Activated naive CD8-positive, alpha-beta T cell treated with anti-CD3 and anti-CD28 coated beads, Interleukin-2, amount 50 U/mL, for 24 hours (primary cell): ENCODE results near the gene RNF123.
"Not testable (repeated sequence)": the region's sequence is repeated elsewhere in the genome, so short reads cannot be mapped to it uniquely, and the experiment has no call there.

Experiments
- ATAC-seq: fragments of 150-1000 bp; cut with Tn5 transposase; one replicate; pipeline ENCODE4 v1.10.0; 2021
- DNase-seq: peaks from one replicate; pipeline ENCODE4 v3.0.0; 2021
- H3K27ac Mint-ChIP-seq: one replicate; pipeline ENCODE4 v1.8.0; 2021; ENCODE audit warnings: mild to moderate bottlenecking, mixed read lengths
- H3K27me3 Mint-ChIP-seq: one replicate; pipeline ENCODE4 v1.8.0; 2021; ENCODE audit warnings: mixed read lengths
- H3K36me3 Mint-ChIP-seq: one replicate; pipeline ENCODE4 v1.8.0; 2021; ENCODE audit warnings: low read depth, mixed read lengths
- H3K4me1 Mint-ChIP-seq: one replicate; pipeline ENCODE4 v1.8.0; 2021; ENCODE audit warnings: mixed read lengths
- H3K4me3 Mint-ChIP-seq: one replicate; pipeline ENCODE4 v1.8.0; 2021; ENCODE audit warnings: mild to moderate bottlenecking, moderate library complexity, mixed read lengths
- H3K9me3 Mint-ChIP-seq: one replicate; pipeline ENCODE4 v1.8.0; 2021; ENCODE audit warnings: mixed read lengths

The RNF123 gene

DNA sequence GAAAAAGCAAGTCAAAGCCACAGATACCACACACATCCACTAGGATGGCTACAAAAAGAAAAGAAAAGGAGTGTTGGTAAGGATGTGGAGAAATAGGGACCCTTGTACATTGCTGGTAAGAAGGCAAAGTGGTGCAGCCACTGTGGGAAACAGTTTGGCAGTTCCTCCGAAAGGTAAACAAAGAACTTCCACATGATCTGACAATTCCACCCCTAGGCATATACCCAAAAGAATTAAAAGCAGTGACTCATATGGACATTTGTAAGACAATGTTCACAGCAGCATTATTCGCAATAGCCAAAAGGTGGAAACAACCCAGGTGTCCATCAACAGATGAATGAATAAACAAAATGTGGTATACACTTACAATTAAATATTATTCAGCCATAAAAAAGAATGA lies 56.6 kb downstream of the RNF123 start:
- Mint-ChIP-seq H3K27ac (no peak overlapping the region), H3K4me3 (no peak overlapping the region), H3K9me3 (no peaks in the 10 kb centered on the region), H3K27me3 (no peaks in the 10 kb centered on the region), H3K4me1 (no peaks in the 10 kb centered on the region), H3K36me3 (peaks cover 16% of the 10 kb centered on the region)
- ATAC-seq, result no peak
- no peak for DNase-seq

DNA sequence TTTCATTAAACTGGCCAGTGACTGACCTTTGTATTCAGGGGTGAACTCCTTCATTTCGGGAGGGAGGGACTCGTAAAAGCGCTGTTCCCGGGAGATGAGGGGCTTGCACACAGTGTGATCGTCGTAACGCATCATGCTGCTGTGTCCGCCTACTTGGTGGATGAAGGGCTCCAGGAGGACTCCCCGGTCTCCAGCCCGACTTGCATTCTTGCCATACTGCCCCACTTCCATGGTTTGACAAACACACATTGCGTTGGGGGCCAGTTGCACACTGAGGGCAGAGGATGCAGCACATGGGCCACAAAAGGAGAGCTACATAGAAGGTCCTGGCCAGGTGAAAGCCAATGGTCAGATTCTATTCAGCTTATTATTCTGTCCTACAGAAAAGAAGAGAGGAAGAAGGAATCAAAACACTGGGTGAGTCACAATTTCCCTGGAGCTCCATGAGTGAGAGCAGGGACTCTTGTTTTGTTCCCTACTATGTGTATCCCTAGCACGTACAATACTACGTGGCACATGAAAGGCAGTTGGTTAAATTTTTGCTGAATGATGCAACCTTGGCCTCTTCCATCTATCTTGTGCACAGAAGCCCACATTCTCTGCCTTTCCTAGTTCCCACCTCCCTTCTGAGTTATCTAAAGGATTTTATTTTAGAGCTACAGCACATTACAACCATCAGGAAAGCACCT lies 58.6 kb downstream of the RNF123 start:
- no peaks in the 10 kb centered on the region for H3K27me3 Mint-ChIP-seq
- H3K4me1 Mint-ChIP-seq, result no peaks in the 10 kb centered on the region
- H3K27ac Mint-ChIP-seq, result no peak overlapping the region
- H3K9me3 Mint-ChIP-seq, result no peaks in the 10 kb centered on the region
- DNase-seq (no peak), ATAC-seq (no peak)
- H3K36me3 Mint-ChIP-seq, result peaks cover 16% of the 10 kb centered on the region
- no peak overlapping the region for H3K4me3 Mint-ChIP-seq

DNA sequence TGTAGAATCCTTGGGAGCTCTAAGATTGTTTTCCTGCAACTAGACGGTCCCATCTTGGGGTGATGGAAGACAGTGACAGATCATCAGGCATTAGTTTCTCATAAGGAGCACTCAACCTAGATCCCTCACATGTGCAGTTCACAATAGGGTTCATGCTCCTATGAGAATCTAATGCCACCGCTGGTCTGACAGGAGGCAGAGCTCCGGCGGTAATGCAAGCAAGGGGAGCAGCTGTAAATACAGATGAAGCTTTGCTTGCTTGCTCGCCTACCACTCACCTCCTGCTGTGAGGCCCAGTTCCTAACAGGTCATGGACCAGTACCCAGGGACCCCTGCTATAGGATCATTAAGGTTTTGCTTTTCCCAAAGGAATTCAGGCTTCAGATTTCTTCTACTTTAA lies 59.5 kb downstream of the RNF123 start:
- H3K27ac Mint-ChIP-seq, DNase-seq: not testable (repeated sequence)
- peaks cover 18% of the 10 kb centered on the region for H3K36me3 Mint-ChIP-seq

GRCh38 chr3:49750056-49750455 lies 60.7 kb downstream of the RNF123 start:
- Mint-ChIP-seq H3K36me3 (peaks cover 14% of the 10 kb centered on the region), H3K9me3 (no peaks in the 10 kb centered on the region), H3K4me3 (no peak overlapping the region), H3K27ac (no peak overlapping the region), H3K27me3 (no peaks in the 10 kb centered on the region), H3K4me1 (peaks cover 2% of the 10 kb centered on the region)
- DNase-seq (no peak), ATAC-seq (no peak)

More for the DNA sequence above, 59.5 kb downstream of the RNF123 start:
- H3K9me3 Mint-ChIP-seq, H3K4me3 Mint-ChIP-seq, ATAC-seq, H3K4me1 Mint-ChIP-seq, H3K27me3 Mint-ChIP-seq: not testable (repeated sequence)

GRCh38 chr3:49751501-49751900 lies 62.1 kb downstream of the RNF123 start:
- Mint-ChIP-seq H3K27me3 (no peaks in the 10 kb centered on the region), H3K4me1 (peaks cover 4% of the 10 kb centered on the region), H3K4me3 (no peak overlapping the region), H3K36me3 (peaks cover 13% of the 10 kb centered on the region), H3K27ac (no peak overlapping the region), H3K9me3 (no peaks in the 10 kb centered on the region)
- no peak for ATAC-seq
- DNase-seq, result no peak

- Mint-ChIP-seq H3K9me3 (no peaks in the 10 kb centered on the region), H3K27ac (no peak overlapping the region), H3K4me3 (no peak overlapping the region), H3K27me3 (no peaks in the 10 kb centered on the region), H3K4me1 (peaks cover 6% of the 10 kb centered on the region), H3K36me3 (peaks cover 10% of the 10 kb centered on the region)
- ATAC-seq (no peak), DNase-seq (no peak)
These were observed 65.2 kb downstream of the RNF123 start for GRCh38 chr3:49754536-49754935.

- Mint-ChIP-seq H3K9me3 (no peaks in the 10 kb centered on the region), H3K27me3 (no peaks in the 10 kb centered on the region), H3K4me1 (peaks cover 8% of the 10 kb centered on the region), H3K4me3 (no peak overlapping the region), H3K27ac (no peak overlapping the region), H3K36me3 (peaks cover 6% of the 10 kb centered on the region)
- ATAC-seq (no peak), DNase-seq (no peak)
These were observed 66.7 kb downstream of the RNF123 start for GRCh38 chr3:49756036-49756435.

- DNase-seq (no peak), ATAC-seq (no peak)
- no peak overlapping the region for H3K4me3 Mint-ChIP-seq
- peaks cover 6% of the 10 kb centered on the region for H3K36me3 Mint-ChIP-seq
- no peak overlapping the region for H3K27ac Mint-ChIP-seq
- H3K27me3 Mint-ChIP-seq, result no peaks in the 10 kb centered on the region
- H3K4me1 Mint-ChIP-seq, result peaks cover 8% of the 10 kb centered on the region
- no peaks in the 10 kb centered on the region for H3K9me3 Mint-ChIP-seq
These were observed 67.8 kb downstream of the RNF123 start for GRCh38 chr3:49757197-49757596.

GRCh38 chr3:49759226-49759625 lies 69.9 kb downstream of the RNF123 start:
- DNase-seq, result no peak
- no peak for ATAC-seq
- Mint-ChIP-seq H3K9me3 (no peaks in the 10 kb centered on the region), H3K4me1 (peaks cover 8% of the 10 kb centered on the region), H3K27me3 (no peaks in the 10 kb centered on the region), H3K27ac (no peak overlapping the region), H3K4me3 (no peak overlapping the region), H3K36me3 (peaks cover 7% of the 10 kb centered on the region)

DNA sequence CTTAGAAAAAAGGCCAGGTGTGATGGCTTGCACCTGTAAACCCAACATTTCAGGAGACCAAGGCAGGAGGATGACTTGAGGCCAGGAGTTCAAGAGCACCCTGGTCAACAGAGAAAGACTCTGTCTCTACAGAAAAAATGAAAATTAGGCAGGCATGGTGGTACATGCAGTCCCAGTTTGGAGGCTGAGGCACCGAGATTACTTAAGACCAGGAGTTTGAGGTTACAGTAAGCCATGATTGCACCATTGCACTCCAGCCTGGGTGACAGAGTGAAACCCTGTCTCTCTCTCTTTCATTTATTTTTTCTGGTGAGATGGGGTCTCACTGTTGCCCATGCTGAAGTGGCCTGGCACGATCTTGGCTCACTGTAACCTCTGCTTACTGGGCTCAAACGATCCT lies 72.3 kb downstream of the RNF123 start:
- no peaks in the 10 kb centered on the region for H3K9me3 Mint-ChIP-seq
- H3K27me3 Mint-ChIP-seq, result no peaks in the 10 kb centered on the region
- DNase-seq (no peak), ATAC-seq (no peak)
- H3K27ac Mint-ChIP-seq, result no peak overlapping the region
- peaks cover 4% of the 10 kb centered on the region for H3K4me1 Mint-ChIP-seq
- H3K4me3 Mint-ChIP-seq, result no peak overlapping the region
- H3K36me3 Mint-ChIP-seq, result peaks cover 7% of the 10 kb centered on the region

GRCh38 chr3:49763981-49764380 lies 74.6 kb downstream of the RNF123 start:
- H3K4me1 Mint-ChIP-seq, result peaks cover 9% of the 10 kb centered on the region
- DNase-seq (no peak), ATAC-seq (no peak)
- no peaks in the 10 kb centered on the region for H3K27me3 Mint-ChIP-seq
- H3K36me3 Mint-ChIP-seq, result peaks cover 7% of the 10 kb centered on the region
- H3K27ac Mint-ChIP-seq, result no peak overlapping the region
- no peaks in the 10 kb centered on the region for H3K9me3 Mint-ChIP-seq
- H3K4me3 Mint-ChIP-seq, result no peak overlapping the region

DNA sequence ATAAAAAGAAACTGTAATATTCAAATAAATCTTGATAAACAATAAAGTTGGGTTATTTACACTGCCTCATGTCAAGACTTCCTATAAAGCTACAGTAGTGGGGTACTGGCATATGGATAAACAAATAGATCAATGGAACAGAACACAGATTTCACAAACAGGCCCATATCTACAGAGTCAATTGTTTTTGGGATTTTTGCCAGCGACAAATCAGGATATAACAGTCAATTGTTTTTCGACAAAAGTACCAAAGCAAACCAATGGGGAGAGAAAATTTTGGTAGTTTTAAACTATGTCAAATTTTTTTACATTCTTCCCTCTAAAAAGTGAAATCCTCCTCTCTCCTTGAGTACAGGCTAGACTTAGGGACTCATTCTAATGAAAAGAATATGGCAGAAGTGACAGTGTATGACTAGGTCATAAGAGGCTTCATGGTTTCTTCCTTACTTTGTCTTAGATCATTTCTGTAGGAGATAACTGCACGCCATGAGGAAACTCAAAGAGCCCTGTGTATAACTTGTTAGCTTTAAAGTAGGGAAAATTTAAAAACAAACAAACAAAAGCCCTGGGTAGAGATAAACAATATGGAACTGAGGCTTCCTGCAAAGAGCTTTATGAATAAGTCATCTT lies 80.0 kb downstream of the RNF123 start:
- peaks cover 20% of the 10 kb centered on the region for H3K4me1 Mint-ChIP-seq
- ATAC-seq (peak; percentile 54), DNase-seq (no peak)
- H3K4me3 Mint-ChIP-seq, result no peak overlapping the region
- H3K27ac Mint-ChIP-seq, result no peak overlapping the region
- H3K27me3 Mint-ChIP-seq, result no peaks in the 10 kb centered on the region
- H3K9me3 Mint-ChIP-seq, result no peaks in the 10 kb centered on the region
- H3K36me3 Mint-ChIP-seq, result peaks cover 11% of the 10 kb centered on the region

GRCh38 chr3:49769926-49770325 lies 80.6 kb downstream of the RNF123 start:
- no peaks in the 10 kb centered on the region for H3K27me3 Mint-ChIP-seq
- DNase-seq (no peak), ATAC-seq (no peak)
- no peak overlapping the region for H3K4me3 Mint-ChIP-seq
- H3K36me3 Mint-ChIP-seq, result peaks cover 11% of the 10 kb centered on the region
- no peaks in the 10 kb centered on the region for H3K9me3 Mint-ChIP-seq
- peak overlapping the region; percentile 39 for H3K27ac Mint-ChIP-seq
- peaks cover 25% of the 10 kb centered on the region for H3K4me1 Mint-ChIP-seq
